GM18909 (cell line): Measurements from ENCODE around the gene ATF6.
"Not testable (repeated sequence)": the region's sequence is repeated elsewhere in the genome, so short reads cannot be mapped to it uniquely, and the experiment has no call there.

Experiments used
- ATAC-seq: cut with Tn5 transposase; IDR thresholded peaks from one replicate; pipeline ENCODE4 v1.9.1; 2021; ENCODE audit warnings: mild to moderate bottlenecking; ENCODE audit not compliant: unreplicated experiment, poor library complexity

Gene ATF6, protein sequence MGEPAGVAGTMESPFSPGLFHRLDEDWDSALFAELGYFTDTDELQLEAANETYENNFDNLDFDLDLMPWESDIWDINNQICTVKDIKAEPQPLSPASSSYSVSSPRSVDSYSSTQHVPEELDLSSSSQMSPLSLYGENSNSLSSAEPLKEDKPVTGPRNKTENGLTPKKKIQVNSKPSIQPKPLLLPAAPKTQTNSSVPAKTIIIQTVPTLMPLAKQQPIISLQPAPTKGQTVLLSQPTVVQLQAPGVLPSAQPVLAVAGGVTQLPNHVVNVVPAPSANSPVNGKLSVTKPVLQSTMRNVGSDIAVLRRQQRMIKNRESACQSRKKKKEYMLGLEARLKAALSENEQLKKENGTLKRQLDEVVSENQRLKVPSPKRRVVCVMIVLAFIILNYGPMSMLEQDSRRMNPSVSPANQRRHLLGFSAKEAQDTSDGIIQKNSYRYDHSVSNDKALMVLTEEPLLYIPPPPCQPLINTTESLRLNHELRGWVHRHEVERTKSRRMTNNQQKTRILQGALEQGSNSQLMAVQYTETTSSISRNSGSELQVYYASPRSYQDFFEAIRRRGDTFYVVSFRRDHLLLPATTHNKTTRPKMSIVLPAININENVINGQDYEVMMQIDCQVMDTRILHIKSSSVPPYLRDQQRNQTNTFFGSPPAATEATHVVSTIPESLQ

DNA sequence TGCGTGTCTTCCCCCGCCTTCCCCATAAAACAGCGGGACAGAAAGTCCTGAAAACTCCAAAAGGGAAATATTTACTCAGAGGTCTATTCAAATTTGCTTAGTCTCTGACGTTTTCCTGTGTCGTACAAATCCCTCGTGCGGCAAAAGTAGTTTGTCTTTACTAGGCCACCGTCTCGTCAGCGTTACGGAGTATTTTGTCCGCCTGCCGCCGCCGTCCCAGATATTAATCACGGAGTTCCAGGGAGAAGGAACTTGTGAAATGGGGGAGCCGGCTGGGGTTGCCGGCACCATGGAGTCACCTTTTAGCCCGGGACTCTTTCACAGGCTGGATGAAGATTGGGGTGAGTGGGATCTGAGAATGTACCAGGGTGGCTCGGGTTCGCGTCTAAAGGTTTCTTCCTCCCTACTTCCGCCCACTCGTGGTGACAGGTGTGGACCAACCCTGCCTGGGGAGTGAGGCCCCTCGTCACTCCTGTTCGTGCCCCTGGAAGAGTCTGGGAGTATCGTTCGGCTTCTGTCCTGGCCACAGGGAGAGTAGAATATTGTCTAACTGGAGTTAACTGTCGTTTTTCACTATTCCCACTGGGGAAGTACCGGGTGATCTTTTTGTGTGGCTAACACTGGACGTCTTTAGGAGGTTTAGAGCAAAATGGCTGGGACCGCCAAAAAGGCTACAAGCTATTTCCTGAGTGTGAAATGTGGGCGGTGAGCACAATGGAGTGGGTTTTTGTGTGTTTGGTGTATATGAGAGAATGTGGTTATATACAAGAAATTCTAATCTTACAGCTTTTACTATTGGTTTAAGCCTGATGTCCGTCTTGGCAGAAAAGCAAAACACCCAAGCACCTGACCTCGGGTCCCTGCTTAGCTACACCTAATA lies at the start of gene ATF6:
Gene ATF6, plus strand, starts transcription at position 219 of the 880 bp plus-strand sequence. Its CDS starts 41 bp downstream, at position 260.
- ATAC-seq: peak; percentile 64

DNA sequence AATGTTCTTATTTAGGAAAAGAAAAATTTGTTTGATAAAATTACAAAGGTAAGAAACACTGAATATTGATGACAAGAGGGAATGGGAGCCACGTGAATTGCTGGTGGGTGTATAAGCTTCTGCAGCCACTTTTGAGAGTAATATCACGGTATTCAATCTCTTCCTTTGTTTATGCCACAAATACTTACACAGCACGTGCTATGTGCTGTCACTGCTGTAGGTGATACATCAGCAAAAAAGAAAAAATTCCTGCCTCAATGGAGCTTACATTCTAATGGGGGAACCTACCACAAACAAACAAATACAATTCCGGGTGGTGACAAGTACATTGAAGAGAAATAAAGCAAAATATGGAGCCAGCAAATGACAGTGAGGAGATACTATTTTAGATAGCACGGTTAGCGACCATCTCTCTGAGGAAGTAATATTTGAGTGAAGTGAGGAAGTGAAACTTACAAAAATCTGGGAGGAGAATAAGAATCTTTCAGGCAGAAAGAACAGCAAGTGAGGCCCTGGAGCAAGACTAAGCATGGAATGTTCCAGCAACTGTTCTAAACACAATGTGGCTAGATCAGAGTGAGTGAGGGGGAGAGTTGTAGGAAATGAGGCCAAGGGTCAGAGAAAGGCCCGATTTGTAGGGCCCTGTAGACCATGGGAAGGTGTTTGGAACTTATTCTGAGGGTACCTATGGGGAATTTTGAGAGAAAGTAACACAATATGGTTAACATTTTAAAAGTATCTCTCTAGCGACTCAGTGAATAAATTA lies 47.4 kb upstream of the ATF6 start:
- ATAC-seq: no peak

DNA sequence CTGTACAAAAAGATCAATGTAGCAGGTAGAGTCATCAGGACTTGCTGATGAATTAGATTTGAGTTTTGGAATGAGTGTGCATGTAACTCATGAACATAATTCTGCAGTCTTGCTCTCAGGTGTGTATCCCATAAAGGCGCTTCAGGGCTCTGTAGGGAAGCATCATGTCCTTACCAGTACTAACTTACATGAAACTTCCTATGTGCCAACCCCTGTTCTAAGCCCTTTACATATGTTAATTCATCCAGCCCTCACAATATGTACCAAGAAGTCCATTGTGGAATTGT lies 46.9 kb upstream of the ATF6 start:
- ATAC-seq: no peak

DNA sequence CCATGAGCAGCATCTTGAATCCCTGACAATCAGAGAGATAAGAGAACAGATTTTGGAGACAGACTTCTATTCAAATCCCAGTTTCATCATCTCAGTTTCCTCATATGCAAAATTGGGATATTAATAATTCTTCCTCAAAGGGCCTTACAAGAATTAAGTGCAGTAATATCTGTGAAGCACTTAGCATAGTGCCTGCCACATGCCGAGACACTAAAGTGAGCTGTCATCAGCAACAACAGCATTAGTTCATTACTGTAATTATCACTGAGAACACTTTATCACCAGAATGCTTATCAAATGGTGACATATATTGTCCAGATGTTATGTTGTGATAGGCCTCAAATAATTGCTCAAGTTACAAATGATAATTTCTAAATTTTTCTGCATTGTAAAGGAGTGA lies 45.7 kb upstream of the ATF6 start:
- ATAC-seq: no peak

DNA sequence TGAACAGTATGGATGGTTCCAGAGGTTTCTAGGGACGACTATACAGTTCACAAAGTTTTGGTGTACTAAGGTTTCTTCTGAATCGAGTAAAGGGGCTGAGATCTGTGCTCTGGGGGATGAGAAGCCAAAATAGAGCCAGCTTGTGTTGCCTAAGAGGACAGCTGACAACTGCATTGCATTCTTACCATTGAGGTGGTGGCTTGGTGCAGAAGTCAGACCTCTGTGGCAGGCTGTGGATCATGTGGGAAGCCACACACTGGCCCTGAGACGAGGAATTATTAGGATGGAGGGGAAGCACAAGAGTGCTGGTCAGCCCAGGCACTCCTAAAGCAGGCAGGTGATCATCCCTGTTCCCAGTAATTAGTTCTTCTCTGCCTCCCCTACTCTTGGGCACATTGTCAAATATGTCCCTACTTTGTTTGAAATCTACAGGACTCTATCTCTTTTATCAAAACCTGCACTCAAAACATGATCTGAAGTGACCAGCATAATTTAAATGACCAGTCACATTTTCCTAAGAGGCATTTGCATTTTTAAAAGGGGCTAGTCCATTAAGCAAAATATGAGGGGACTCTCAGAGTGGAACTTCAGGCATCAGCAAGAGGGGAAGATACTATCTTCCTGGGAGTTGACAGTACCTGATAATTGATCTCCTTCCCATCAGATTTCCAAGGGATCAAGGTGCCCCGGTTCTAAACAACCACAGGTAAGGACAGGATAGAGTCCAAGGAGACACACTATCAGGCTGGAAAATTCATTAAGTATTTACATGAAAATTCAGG lies 45.0 kb upstream of the ATF6 start, which contains the start of gene FCRLB:
Gene FCRLB, plus strand, starts transcription at position 589 of the 782 bp plus-strand sequence. CDS start 1,129 bp downstream, outside the sequence.
- ATAC-seq: no peak

DNA sequence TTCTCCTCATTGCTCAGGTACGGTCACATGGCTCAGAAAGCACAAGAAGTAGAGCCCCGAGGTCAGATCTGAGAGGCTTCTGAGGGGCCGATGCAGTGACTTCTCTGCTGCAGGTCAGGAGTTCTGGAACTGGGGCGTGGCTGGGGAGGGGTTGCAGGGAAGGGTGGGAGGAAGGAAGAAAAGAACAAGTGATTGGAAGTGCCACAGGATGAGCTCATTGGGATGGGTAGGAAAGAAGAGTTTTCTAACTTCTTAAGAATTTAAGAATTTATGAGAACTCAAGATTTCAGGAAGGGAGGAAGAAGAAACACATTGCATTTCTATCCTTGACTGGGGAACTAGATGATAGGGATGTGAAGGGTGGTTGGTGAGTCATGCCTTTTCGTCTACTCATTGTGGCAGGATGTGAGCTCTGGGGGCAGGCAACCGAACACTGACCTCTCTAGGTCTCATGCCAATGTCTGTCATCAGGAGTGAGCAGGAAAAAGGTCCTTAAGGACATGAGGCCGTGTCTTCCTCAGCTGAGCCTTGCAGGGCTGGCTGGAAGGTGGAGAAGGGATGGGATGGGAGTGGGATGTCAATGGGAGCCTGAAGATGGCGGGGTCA lies 44.3 kb upstream of the ATF6 start:
- no peak for ATAC-seq

DNA sequence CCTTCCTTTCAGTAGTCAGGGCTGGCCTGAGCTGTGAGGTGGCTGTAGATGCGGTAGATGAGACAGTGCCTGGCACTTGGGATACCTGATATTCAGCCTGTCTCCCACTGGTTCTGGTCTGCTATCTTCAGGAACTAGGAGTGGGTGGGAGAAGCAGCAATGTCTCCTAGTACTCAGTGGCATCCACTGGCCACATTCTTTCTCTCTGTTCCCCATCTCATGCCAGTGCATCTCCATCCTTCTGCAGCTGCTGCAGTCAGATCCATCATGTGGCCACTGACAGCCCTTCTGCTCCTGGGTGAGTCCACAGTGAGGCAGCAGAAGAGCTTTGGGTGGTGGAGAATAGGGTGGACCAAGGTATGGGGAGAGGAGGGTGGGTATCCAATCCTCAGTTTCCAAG lies 43.7 kb upstream of the ATF6 start:
- ATAC-seq: no peak

DNA sequence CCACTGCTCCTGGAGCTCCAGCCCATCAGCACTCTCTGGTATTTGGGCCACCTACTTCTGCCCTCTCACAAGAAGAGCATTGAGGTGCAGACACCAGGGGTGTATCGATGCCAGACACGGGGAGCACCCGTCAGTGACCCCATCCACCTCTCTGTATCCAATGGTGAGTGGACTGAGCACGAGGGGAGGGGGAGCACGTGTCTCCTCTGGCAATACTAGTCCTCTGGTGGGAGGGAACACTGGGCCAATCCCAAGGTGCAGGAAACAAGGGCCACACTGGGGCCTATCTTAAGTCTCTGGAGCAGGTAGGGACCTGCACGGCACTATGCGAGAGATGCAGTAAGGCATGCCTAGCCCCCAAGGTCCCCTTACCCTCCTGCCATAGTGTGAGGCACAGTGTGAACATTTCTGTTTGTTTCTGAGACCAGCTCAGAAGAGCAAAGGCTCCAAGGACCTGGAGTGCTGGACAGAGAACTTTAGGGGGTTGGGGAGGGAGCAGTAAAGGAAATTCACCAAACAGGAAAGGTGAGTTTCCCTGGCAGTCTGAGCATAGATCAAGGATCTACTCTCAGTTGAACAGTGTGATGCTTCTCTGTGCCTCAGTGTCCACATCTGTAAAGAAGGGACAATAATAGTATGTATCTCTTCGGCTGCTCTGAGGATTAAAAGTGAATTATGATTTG lies 42.5 kb upstream of the ATF6 start:
- no peak for ATAC-seq

DNA sequence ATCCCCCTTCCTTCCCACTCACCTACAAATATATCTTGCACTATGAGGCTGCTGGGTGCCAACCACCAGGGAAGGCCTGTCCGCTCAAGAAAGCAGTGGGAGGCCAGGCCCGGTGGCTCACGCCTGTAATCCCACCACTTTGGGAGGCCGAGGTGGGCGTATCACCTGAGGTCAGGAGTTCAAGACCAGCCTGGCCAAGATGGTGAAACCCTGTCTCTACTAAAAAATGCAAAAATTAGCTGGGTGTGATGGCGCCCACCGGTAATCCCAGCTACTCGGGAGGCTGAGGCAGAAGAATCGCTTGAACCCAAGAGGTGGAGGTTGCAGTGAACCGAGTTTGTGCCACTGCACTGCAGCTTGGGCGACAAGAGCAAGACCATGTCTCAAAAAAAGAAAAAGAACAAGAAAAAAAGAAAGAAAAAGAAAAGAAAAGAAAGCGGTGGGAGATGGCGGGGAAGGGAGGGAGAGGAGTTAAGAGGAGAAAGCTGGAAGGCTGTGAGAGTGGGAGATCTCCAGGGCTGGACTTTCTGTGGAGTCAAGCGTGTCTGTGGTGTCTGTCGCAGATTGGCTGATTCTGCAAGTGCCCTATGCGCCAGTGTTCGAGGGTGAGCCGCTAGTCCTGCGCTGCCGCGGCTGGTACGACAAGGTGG lies 40.7 kb upstream of the ATF6 start:
- not testable (repeated sequence) for ATAC-seq

DNA sequence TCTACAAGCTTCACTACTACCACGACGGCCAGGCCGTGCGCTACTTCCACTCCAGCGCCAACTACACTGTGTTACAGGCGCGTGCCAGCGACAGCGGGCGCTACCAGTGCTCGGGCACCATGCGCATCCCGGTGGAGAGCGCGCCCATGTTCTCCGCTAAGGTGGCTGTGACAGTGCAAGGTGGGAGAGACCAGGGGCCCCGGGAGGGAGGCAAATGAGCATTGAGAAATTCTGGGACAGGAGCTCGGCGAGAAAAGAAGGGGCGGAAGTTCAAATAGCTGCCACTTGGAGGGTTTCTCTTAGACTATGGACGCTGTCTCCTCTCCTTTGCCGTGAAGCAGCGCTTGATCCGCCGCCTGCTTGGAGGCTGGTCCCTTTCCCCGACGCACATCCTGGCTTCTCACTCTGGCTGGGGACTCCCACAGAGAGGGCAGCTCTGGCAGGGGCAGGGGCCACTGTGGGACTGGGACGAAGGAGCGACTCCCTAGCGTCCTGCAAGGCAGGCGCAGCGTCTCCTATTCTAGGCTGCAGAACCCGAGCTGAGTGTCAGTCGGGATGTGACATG lies 40.1 kb upstream of the ATF6 start:
- peak; percentile 24 for ATAC-seq

DNA sequence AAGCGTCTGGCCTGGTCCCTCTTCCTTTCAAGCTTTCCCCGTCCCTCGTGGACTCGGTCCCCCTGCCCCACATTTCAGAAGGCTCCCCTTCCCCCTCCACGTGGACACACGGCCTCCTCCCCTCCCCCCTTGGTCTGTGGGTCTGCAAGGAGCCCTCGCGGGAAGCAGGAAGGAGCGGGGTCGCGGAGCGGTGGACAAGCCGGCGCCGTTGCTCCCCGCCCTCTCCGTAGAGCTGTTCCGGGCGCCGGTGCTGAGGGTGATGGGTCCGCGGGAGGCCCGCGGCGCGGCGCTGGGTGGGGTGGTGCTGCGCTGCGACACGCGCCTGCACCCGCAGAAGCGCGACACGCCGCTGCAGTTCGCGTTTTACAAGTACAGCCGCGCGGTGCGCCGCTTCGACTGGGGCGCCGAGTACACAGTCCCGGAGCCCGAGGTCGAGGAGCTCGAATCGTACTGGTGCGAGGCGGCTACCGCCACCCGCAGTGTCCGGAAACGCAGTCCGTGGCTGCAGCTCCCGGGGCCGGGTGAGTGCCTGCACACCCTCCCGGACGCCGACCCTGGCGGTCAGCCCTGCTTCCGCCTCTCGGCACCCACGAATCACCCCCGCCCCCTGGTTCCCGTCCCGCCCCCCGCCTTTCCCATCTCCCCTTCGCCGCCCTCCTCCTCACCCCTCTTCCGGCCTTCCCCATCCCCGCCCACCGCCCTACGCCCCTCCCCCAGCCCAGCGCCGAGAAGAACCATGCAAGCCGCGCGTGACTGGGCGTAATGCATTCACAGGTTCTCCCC lies 39.5 kb upstream of the ATF6 start:
- ATAC-seq: peak; percentile 59

DNA sequence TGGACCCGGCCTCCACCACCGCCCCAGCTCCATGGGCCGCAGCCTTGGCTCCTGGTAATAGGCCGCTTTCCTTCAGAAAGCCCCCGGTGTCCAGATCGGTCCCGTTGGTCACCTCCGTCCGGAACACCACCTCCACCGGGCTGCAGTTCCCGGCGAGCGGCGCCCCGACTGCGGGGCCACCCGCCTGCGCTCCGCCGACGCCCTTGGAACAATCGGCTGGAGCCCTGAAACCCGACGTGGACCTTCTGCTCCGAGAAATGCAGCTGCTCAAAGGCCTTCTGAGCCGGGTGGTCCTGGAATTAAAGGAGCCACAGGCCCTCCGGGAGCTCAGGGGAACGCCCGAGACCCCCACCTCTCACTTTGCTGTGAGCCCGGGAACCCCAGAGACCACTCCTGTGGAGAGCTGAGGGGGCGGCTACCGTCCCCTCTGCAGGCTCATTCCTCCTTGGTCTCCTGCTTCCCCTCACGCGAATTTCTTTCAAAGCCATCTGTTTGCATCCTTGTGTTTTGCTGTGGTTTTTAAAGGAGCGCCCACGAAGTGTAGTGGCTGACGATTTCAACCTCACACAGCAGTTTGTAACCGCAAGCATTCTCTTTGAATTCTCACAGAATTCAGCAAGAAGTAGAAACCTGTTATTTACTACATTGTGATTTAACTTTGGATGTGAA lies 38.7 kb upstream of the ATF6 start:
- ATAC-seq: peak; percentile 25

DNA sequence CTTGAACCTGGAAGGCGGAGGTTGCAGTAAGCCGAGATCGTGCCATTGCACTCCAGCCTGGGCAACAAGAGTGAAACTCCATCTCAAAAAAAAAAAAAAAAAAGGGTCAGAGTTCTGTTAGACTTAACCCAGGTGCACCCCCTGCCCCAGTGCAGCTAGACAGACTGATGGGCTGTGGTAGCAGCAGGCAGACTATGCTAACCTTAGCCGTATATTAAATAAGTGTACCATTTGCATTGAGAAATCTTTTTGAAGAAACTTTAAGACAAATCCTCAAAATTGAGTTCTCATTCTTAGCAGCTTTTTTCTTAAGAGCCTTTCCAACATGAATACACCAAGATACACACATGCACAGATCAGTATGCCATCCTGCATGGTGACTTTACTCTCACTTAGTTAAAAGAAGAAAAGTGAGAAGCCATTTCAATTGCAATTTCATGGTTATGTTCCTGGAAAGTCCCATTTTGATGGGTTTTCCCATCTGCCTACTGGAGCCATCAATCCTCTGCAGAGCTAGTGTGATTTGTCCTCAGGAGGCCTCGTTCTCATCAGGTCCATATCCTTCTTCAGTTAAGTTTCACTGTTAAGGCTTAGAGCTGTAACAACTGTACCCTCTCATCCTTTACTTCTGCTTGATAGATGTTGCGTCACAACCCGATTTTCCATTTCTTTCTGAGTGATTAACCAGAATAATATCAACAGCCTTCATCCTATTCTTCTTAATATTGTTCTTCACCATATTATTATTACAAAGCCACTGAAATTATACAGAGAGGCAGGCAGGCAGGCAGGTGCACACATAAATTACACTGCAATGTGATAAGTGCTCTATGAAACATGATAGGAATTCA lies 37.5 kb upstream of the ATF6 start:
- no peak for ATAC-seq

DNA sequence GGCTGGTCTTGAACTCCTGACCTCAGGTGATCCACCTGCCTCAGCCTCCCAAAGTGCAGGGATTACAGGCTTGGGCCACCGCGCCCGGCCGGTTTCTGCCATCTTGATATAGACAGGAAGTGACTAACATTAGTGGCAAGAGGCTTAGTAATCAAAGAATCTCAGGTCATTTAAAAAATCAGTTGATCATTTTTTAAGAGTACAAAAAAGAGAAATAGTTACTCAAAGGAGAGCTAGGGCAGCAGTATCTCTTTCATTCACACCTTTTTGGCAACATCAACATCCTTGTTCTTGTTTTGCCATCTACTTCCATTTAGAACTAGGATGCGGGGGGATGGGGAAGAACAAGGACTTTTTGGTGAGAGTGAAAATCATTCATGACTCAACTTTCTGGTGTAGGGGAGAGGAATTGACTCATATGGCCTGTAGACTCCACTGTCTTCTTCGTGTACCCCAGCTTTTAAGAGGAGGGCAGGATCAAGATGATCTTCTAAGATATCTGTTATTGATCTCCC lies 36.0 kb upstream of the ATF6 start:
- no peak for ATAC-seq

DNA sequence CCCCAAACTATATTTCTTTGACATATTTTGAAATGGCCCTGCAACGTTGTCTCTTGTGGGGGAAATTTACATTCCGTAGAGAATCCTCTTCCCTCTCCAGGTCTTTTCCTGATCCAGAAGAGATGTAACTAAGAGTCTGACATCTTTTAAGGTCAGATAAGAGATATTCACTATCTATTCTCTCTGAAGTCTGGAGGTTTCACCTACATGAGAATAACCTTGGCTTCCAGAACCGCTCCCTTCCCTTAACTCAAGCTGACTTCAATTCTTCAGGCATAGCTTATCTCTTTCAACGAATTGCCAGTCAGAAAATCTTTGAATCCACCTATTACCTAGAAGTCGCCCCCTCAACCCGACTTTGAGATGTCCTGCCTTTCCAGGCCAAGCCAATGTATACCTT lies 34.9 kb upstream of the ATF6 start:
- no peak for ATAC-seq
